ENCODE results near the gene P2RY2. TPM values are rescaled to one million over a fixed set of nuclear protein-coding genes. Genes with fewer than 3 reads are reported as not detected.
A peak's percentile ranks its signal among the peaks of the same experiment; 100 is the strongest.

P2RY2 gene
- total RNA-seq, 1 experiment from 2014 or later, result 1.2 TPM

DNA sequence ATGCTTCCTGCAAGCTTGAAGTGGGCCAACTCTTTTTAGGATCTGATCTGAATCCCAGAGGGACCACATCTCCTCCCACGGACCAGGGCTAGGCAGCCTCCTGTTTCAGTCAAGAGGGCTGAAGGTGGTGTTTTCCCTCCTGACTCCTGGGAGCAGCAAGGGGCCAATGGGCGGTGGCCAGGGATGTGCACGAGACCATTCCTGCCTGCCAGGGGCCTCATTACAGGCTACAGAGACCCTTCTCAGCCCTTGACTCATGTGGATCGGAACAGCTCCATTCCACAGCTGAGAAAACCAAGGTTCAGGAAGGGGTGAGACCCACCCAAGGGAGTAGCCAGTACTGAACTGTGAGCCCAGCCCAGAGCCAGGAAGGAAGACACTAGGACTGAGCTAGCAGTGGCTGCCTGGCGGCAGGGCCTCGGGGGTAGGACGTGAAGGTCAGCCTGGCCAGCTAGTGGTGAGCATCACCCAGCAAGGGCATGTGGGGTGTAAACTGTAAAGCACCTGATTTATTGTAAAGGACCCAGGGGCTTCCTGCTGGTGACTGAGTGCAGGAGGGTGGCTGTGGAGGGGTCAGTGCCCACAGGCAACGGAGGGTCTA, 50.7 kb downstream of the P2RY2 start (continued):
- TF ChIP-seq FOXP1 (CRISPR knock-in tag; IDR thresholded peaks at IDR 0.05; ENCODE audit: borderline replicate concordance) (no peak), FOXP4 (CRISPR knock-in tag; IDR thresholded peaks at IDR 0.05) (no peak), FOXJ3 (CRISPR knock-in tag; IDR thresholded peaks at IDR 0.05; ENCODE audit: borderline replicate concordance) (no peak), CREB1 (CRISPR knock-in tag; IDR thresholded peaks at IDR 0.05) (no peak), SP1 (CRISPR knock-in tag; conservative IDR thresholded peaks at IDR 0.05) (no peak), SMAD3 (CRISPR knock-in tag; IDR thresholded peaks at IDR 0.05; ENCODE audit: borderline replicate concordance) (no peak), FOXK1 (CRISPR knock-in tag; IDR thresholded peaks at IDR 0.05) (no peak), EMX1 (CRISPR knock-in tag; IDR thresholded peaks at IDR 0.05) (no peak), GRHL2 (CRISPR knock-in tag; IDR thresholded peaks at IDR 0.05; ENCODE audit: insufficient replicate concordance, severe bottlenecking) (no peak), OVOL2 (CRISPR knock-in tag; IDR thresholded peaks at IDR 0.05; ENCODE audit: borderline replicate concordance) (no peak), TEAD1 (CRISPR knock-in tag; IDR thresholded peaks at IDR 0.05) (no peak), KAT7 (CRISPR knock-in tag; IDR thresholded peaks at IDR 0.05; ENCODE audit: borderline replicate concordance) (no peak), PRRX2 (CRISPR knock-in tag; IDR thresholded peaks at IDR 0.05) (no peak), CBFB (CRISPR knock-in tag; IDR thresholded peaks at IDR 0.05; ENCODE audit: low read depth) (no peak)
- TF ChIP-seq, protein P1, sequence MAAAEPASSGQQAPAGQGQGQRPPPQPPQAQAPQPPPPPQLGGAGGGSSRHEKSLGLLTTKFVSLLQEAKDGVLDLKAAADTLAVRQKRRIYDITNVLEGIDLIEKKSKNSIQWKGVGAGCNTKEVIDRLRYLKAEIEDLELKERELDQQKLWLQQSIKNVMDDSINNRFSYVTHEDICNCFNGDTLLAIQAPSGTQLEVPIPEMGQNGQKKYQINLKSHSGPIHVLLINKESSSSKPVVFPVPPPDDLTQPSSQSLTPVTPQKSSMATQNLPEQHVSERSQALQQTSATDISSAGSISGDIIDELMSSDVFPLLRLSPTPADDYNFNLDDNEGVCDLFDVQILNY (CRISPR knock-in tag; IDR thresholded peaks at IDR 0.05), result no peak

GRCh38 chr11:73269459-73270015, 51.5 kb downstream of the P2RY2 start:
- Mint-ChIP-seq H3K36me3 (no peaks in the 10 kb centered on the region), H3K4me3 (no peak overlapping the region), H3K9me3 (no peaks in the 10 kb centered on the region), H3K4me1 (peaks cover 38% of the 10 kb centered on the region), H3K27me3 (ENCODE audit: low read depth) (peaks cover 26% of the 10 kb centered on the region), H3K27ac (no peak overlapping the region)
- ChIA-PET POLR2A (interaction anchor here (1.4 kb wide), 1 partner anchor 27 kb away, joined by 3 read pairs; no protein-coding TSS in a partner anchor), CTCF (interaction anchor here (0.9 to 5.0 kb wide), 11 partner anchors 17 to 91 kb away, joined by 3 to 36 read pairs (median 7); partner anchors contain the start of gene ARHGEF17)
- DNase-seq (ENCODE audit: low spot score) (no peak), ATAC-seq (peak; percentile 63)
- no peak for TF ChIP-seq FOXP1 (CRISPR knock-in tag; IDR thresholded peaks at IDR 0.05; ENCODE audit: borderline replicate concordance)

GRCh38 chr11:73270016-73270854, 52.2 kb downstream of the P2RY2 start:
- Mint-ChIP-seq H3K27me3 (ENCODE audit: low read depth) (peaks cover 19% of the 10 kb centered on the region), H3K4me3 (no peak overlapping the region), H3K9me3 (no peaks in the 10 kb centered on the region), H3K36me3 (no peaks in the 10 kb centered on the region), H3K4me1 (peaks cover 34% of the 10 kb centered on the region), H3K27ac (no peak overlapping the region)
- POLR2A ChIA-PET, result interaction anchor here (0.6 kb wide), 1 partner anchor 404 kb away, joined by 3 read pairs; no protein-coding TSS in a partner anchor
- no peak for DNase-seq (ENCODE audit: low spot score)
- CTCF ChIA-PET, result interaction anchor here (0.6 to 5.0 kb wide), 15 partner anchors 10 to 90 kb away, joined by 3 to 36 read pairs (median 5); partner anchors contain the start of gene ARHGEF17
- ATAC-seq, result peak; percentile 21
- TF ChIP-seq FOXP1 (CRISPR knock-in tag; IDR thresholded peaks at IDR 0.05; ENCODE audit: borderline replicate concordance) (no peak), CBFB (CRISPR knock-in tag; IDR thresholded peaks at IDR 0.05; ENCODE audit: low read depth) (no peak), ELF4 (CRISPR knock-in tag; IDR thresholded peaks at IDR 0.05; ENCODE audit: low read depth) (no peak), TCF7 (CRISPR knock-in tag; IDR thresholded peaks at IDR 0.05; ENCODE audit: low read depth) (no peak), E2F4 (CRISPR knock-in tag; IDR thresholded peaks at IDR 0.05; ENCODE audit: borderline replicate concordance, low read depth) (no peak), HMGA2 (CRISPR knock-in tag; IDR thresholded peaks at IDR 0.05) (no peak), ZNF396 (CRISPR knock-in tag; IDR thresholded peaks at IDR 0.05; ENCODE audit: borderline replicate concordance) (no peak), TEAD4 (CRISPR knock-in tag; IDR thresholded peaks at IDR 0.05) (no peak), FOXJ3 (CRISPR knock-in tag; IDR thresholded peaks at IDR 0.05; ENCODE audit: borderline replicate concordance) (no peak), GABPB1 (CRISPR knock-in tag; IDR thresholded peaks at IDR 0.05) (no peak)
- TF ChIP-seq, protein P2, sequence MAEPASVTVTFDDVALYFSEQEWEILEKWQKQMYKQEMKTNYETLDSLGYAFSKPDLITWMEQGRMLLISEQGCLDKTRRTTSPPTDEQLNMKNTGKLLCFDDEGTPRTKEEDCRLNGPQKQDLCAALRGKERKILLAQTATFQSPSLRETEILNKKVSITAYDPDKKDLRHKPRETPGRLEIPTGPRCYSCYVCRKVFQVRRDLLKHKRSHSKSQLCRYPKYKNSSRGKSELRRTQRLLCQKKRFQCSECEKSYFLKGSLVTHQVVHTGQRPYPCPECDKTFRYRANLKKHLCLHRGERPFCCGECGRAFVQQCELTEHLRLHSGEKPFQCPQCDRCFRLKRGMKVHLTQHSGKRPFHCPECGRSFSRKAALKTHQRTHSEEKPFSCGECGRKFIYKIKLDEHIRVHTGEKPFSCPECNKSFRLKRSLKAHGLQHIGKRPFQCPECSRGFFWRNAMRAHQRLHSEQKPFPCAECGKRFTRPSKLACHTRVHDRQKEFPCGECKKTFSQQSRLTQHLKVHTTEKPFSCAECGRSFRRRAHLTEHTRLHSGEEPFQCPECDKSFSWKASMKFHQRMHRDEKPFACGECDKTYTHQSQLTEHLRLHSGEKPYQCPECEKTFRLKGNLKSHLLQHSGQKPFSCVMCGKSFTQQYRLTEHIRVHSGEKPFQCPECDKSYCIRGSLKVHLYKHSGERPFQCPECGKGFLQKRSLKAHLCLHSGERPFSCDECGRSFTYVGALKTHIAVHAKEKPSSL (CRISPR knock-in tag; conservative IDR thresholded peaks at IDR 0.05), result no peak
- TF ChIP-seq, protein P3, sequence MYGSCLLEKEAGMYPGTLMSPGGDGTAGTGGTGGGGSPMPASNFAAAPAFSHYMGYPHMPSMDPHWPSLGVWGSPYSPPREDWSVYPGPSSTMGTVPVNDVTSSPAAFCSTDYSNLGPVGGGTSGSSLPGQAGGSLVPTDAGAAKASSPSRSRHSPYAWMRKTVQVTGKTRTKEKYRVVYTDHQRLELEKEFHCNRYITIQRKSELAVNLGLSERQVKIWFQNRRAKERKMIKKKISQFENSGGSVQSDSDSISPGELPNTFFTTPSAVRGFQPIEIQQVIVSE (CRISPR knock-in tag; IDR thresholded peaks at IDR 0.05; ENCODE audit: borderline replicate concordance), result no peak

Data from WTC11 (cell line).